NOMO-1 (cell line): ENCODE results near the gene MYBPC3.

Experiments used
- DNase-seq, 2 experiments: peaks; one replicate each; lab custom pipeline; 2025; ENCODE audit not compliant: unreplicated experiment in 2 of 2; lab: John Stamatoyannopoulos, UW

MYBPC3 gene

GRCh38 chr11:47352556-47352955 lies at the start of gene MYBPC3:
Gene MYBPC3, minus strand, starts transcription at chr11:47352702. Its CDS starts 55 bp downstream, at chr11:47352647.
- DNase-seq, result no peak

GRCh38 chr11:47400768-47401279 lies 48.3 kb upstream of the MYBPC3 start:
- peak in 1 of 2 experiments; percentile 39 for DNase-seq

GRCh38 chr11:47399860-47400767 lies 47.6 kb upstream of the MYBPC3 start:
- DNase-seq, result no peak

- no peak for DNase-seq
Measured at GRCh38 chr11:47398551-47398950, 46.0 kb upstream of the MYBPC3 start.

GRCh38 chr11:47398011-47398410 lies 45.5 kb upstream of the MYBPC3 start:
- DNase-seq, result no peak

- no peak for DNase-seq
Measured at GRCh38 chr11:47396049-47396320, 43.5 kb upstream of the MYBPC3 start.

GRCh38 chr11:47395223-47396048 lies 42.9 kb upstream of the MYBPC3 start:
- DNase-seq, result peak; percentile 44 to 67

GRCh38 chr11:47394322-47395222 lies 42.1 kb upstream of the MYBPC3 start:
- DNase-seq, result peak; percentile 85 to 92

- DNase-seq, result no peak
Measured at GRCh38 chr11:47394050-47394321, 41.5 kb upstream of the MYBPC3 start.

- peak; percentile 65 to 74 for DNase-seq
Measured at GRCh38 chr11:47393163-47394049, 40.9 kb upstream of the MYBPC3 start.

- DNase-seq, result no peak
Measured at GRCh38 chr11:47392546-47393162, 40.2 kb upstream of the MYBPC3 start.

- no peak for DNase-seq
Measured at GRCh38 chr11:47391711-47392432, 39.4 kb upstream of the MYBPC3 start.

- peak; percentile 89 to 93 for DNase-seq
Measured at GRCh38 chr11:47391077-47391583, 38.6 kb upstream of the MYBPC3 start.

GRCh38 chr11:47390422-47390760 lies 37.9 kb upstream of the MYBPC3 start:
- no peak for DNase-seq

- no peak for DNase-seq
Measured at GRCh38 chr11:47389577-47390421, 37.3 kb upstream of the MYBPC3 start.

- DNase-seq, result no peak
Measured at GRCh38 chr11:47388697-47389576, 36.4 kb upstream of the MYBPC3 start.
